A172 (cell line): ENCODE data around the gene RAB37. TPM values are rescaled to one million over a fixed set of nuclear protein-coding genes. Genes with fewer than 3 reads are reported as not detected.

Experiments used
- DNase-seq: peaks from one replicate; pipeline ENCODE4 v3.0.0-alpha.2; 2015; ENCODE audit warnings: low spot score
- total RNA-seq: library from RNA; depleted of rRNA; stranded (reverse); fragments of >200 nt; shearing (Covaris generic); gene quantifications from 2 replicates; pipeline ENCODE4 v1.2.3, GENCODE V29; 2014

The RAB37 gene
- total RNA-seq, 1 experiment from 2014 or later: not detected

- DNase-seq: no peak
Observed at GRCh38 chr17:74776990-74777389, 39.9 kb downstream of the RAB37 start.

- no peak for DNase-seq
Observed at GRCh38 chr17:74777901-74778515, 41.0 kb downstream of the RAB37 start.

- DNase-seq: peak; percentile 65
Observed at GRCh38 chr17:74778960-74779359, 41.9 kb downstream of the RAB37 start.

- no peak for DNase-seq
Observed at GRCh38 chr17:74779501-74779900, 42.4 kb downstream of the RAB37 start.

- DNase-seq: no peak
Observed at GRCh38 chr17:74779948-74780400, 42.9 kb downstream of the RAB37 start.

GRCh38 chr17:74780443-74781238 is 43.6 kb downstream of the RAB37 start:
- peak; percentile 80 for DNase-seq

GRCh38 chr17:74782571-74782970 is 45.5 kb downstream of the RAB37 start:
- DNase-seq: no peak

- DNase-seq: no peak
Observed at GRCh38 chr17:74784125-74784810, 47.2 kb downstream of the RAB37 start.

- no peak for DNase-seq
Observed at GRCh38 chr17:74785096-74785980, 48.3 kb downstream of the RAB37 start.

GRCh38 chr17:74785981-74786360 is 48.9 kb downstream of the RAB37 start:
- no peak for DNase-seq

- no peak for DNase-seq
Observed at GRCh38 chr17:74786431-74787055, 49.5 kb downstream of the RAB37 start.

- no peak for DNase-seq
Observed at GRCh38 chr17:74790161-74791058, 53.4 kb downstream of the RAB37 start.

GRCh38 chr17:74792586-74793105 is 55.6 kb downstream of the RAB37 start:
- no peak for DNase-seq

- DNase-seq: no peak
Observed at GRCh38 chr17:74795327-74796020, 58.4 kb downstream of the RAB37 start.

GRCh38 chr17:74796211-74796610 is 59.2 kb downstream of the RAB37 start:
- DNase-seq: no peak

GRCh38 chr17:74796866-74797265 is 59.8 kb downstream of the RAB37 start:
- no peak for DNase-seq
